H9 (cell line): ENCODE measurements around the gene SELENOM. TPM values are rescaled to one million over a fixed set of nuclear protein-coding genes. Genes with fewer than 3 reads are reported as not detected.

Experiments used
- DNase-seq: peaks from one replicate; pipeline ENCODE4 v3.0.0-alpha.2; 2017
- H2AFZ ChIP-seq: one replicate; pipeline ENCODE4 v1.6.1; 2013; ENCODE audit warnings: mild to moderate bottlenecking, low read length, control low read depth, moderate library complexity
- H2AK5ac ChIP-seq: 2 replicates; pipeline ENCODE4 v1.6.1; 2013; ENCODE audit warnings: low read length, control low read depth, mixed read lengths; ENCODE audit not compliant: insufficient read length
- H2BK120ac ChIP-seq: one replicate; pipeline ENCODE4 v1.6.1; 2013; ENCODE audit warnings: low read depth, mild to moderate bottlenecking, low read length, control low read depth, inconsistent platforms; ENCODE audit not compliant: poor library complexity, severe bottlenecking
- H2BK12ac ChIP-seq: 2 replicates; pipeline ENCODE4 v1.6.1; 2013; ENCODE audit warnings: low read length, control low read depth, mixed read lengths, low read depth; ENCODE audit not compliant: insufficient read length
- H2BK15ac ChIP-seq: 2 replicates; pipeline ENCODE4 v1.6.1; 2013; ENCODE audit warnings: low read depth, low read length, control low read depth
- H2BK20ac ChIP-seq: one replicate; pipeline ENCODE4 v1.6.1; 2013; ENCODE audit warnings: low read depth, mild to moderate bottlenecking, low read length, control low read depth, inconsistent platforms; ENCODE audit not compliant: poor library complexity, severe bottlenecking
- H2BK5ac ChIP-seq: 2 replicates; pipeline ENCODE4 v1.6.1; 2013; ENCODE audit warnings: low read length, control low read depth, mixed read lengths; ENCODE audit not compliant: insufficient read length
- H3K14ac ChIP-seq: 2 replicates; pipeline ENCODE4 v1.6.1; 2013; ENCODE audit warnings: low read length, control low read depth; ENCODE audit not compliant: insufficient read depth
- H3K18ac ChIP-seq: 2 replicates; pipeline ENCODE4 v1.6.1; 2013; ENCODE audit warnings: low read depth, mild to moderate bottlenecking, mixed read lengths, low read length, control low read depth; ENCODE audit not compliant: insufficient read length
- H3K23ac ChIP-seq: 2 replicates; pipeline ENCODE4 v1.6.1; 2013; ENCODE audit warnings: low read length, control low read depth, mixed read lengths, low read depth; ENCODE audit not compliant: insufficient read length
- H3K23me2 ChIP-seq: 2 replicates; pipeline ENCODE4 v1.6.1; 2013; ENCODE audit warnings: low read depth, mild to moderate bottlenecking, mixed read lengths, low read length, control low read depth; ENCODE audit not compliant: insufficient read length, poor library complexity, severe bottlenecking
- H3K27ac ChIP-seq: 2 replicates; pipeline ENCODE4 v1.5.1; 2013; ENCODE audit warnings: low read length, control low read depth, mixed read lengths, low read depth; ENCODE audit not compliant: insufficient read length
- H3K27me3 ChIP-seq: 2 replicates; pipeline ENCODE4 v1.6.1; 2013; ENCODE audit warnings: low read length, control low read depth, inconsistent platforms; ENCODE audit not compliant: insufficient read depth
- H3K4ac ChIP-seq: 2 replicates; pipeline ENCODE4 v1.6.1; 2013; ENCODE audit warnings: low read depth, mild to moderate bottlenecking, control low read depth, inconsistent platforms, low read length, moderate library complexity
- H3K4me1 ChIP-seq: 2 replicates; pipeline ENCODE4 v1.6.1; 2013; ENCODE audit warnings: low read length, control low read depth, inconsistent platforms; ENCODE audit not compliant: insufficient read depth
- H3K4me2 ChIP-seq: 2 replicates; pipeline ENCODE4 v1.6.1; 2013; ENCODE audit warnings: low read length, control low read depth, mixed read lengths; ENCODE audit not compliant: insufficient read length, insufficient read depth
- H3K56ac ChIP-seq: 2 replicates; pipeline ENCODE4 v1.6.1; 2013; ENCODE audit warnings: low read depth, mild to moderate bottlenecking, mixed read lengths, low read length, control low read depth; ENCODE audit not compliant: insufficient read length
- H3K79me1 ChIP-seq: 2 replicates; pipeline ENCODE4 v1.6.1; 2013; ENCODE audit warnings: low read depth, mild to moderate bottlenecking, moderate library complexity, low read length, control low read depth, inconsistent platforms; ENCODE audit not compliant: insufficient read depth, poor library complexity, severe bottlenecking
- H3K79me2 ChIP-seq: 2 replicates; pipeline ENCODE4 v1.6.1; 2013; ENCODE audit warnings: low read length, control low read depth, inconsistent platforms; ENCODE audit not compliant: insufficient read depth
- H3K9ac ChIP-seq: 2 replicates; pipeline ENCODE4 v1.6.1; 2013; ENCODE audit warnings: low read length, control low read depth, mixed read lengths; ENCODE audit not compliant: insufficient read length; ENCODE audit errors: extremely low read depth
- H3K9me3 ChIP-seq: one replicate; pipeline ENCODE4 v1.6.1; 2013; ENCODE audit warnings: low read depth, low read length, inconsistent platforms; ENCODE audit not compliant: control insufficient read depth
- H3T11ph ChIP-seq: one replicate; pipeline ENCODE4 v1.6.1; 2013; ENCODE audit warnings: mild to moderate bottlenecking, low read length, control low read depth, inconsistent platforms
- H4K20me1 ChIP-seq: one replicate; pipeline ENCODE4 v1.6.1; 2013; ENCODE audit not compliant: control insufficient read depth, insufficient read length, insufficient read depth
- H4K5ac ChIP-seq: 2 replicates; pipeline ENCODE4 v1.6.1; 2013; ENCODE audit warnings: low read depth, mild to moderate bottlenecking, mixed read lengths, low read length, control low read depth; ENCODE audit not compliant: insufficient read length
- H4K8ac ChIP-seq: replicated peaks from 2 replicates; pipeline ENCODE4 v1.6.1; 2013; ENCODE audit warnings: low read length, control low read depth, mixed read lengths, low read depth; ENCODE audit not compliant: insufficient read length
- H4K91ac ChIP-seq: 2 replicates; pipeline ENCODE4 v1.6.1; 2013; ENCODE audit warnings: low read depth, mild to moderate bottlenecking, moderate library complexity, mixed read lengths, low read length, control low read depth; ENCODE audit not compliant: insufficient read length
- H3K27ac Mint-ChIP-seq, 3 experiments: 2 replicates in 2 of 3; 3 replicates in 1 of 3; pipeline ENCODE4 v1.8.0; 2020 to 2021; ENCODE audit warnings: mixed read lengths in 3 of 3, mild to moderate bottlenecking in 1 of 3, moderate library complexity in 1 of 3
- H3K27me3 Mint-ChIP-seq: 2 replicates; pipeline ENCODE4 v1.8.0; 2021; ENCODE audit warnings: low read depth, mild to moderate bottlenecking, moderate library complexity, mixed read lengths
- H3K36me3 Mint-ChIP-seq, 3 experiments: 2 replicates in 2 of 3; 3 replicates in 1 of 3; pipeline ENCODE4 v1.8.0; 2020 to 2021; ENCODE audit warnings: low read depth in 3 of 3, mixed read lengths in 3 of 3; ENCODE audit not compliant: insufficient read depth in 1 of 3
- H3K4me1 Mint-ChIP-seq, 2 experiments: 2 replicates each; pipeline ENCODE4 v1.8.0; 2020; ENCODE audit warnings: mixed read lengths in 2 of 2
- H3K4me3 Mint-ChIP-seq, 2 experiments: 2 replicates in 1 of 2; 3 replicates in 1 of 2; pipeline ENCODE4 v1.8.0; 2020 to 2021; ENCODE audit warnings: mild to moderate bottlenecking in 2 of 2, mixed read lengths in 2 of 2, moderate library complexity in 1 of 2
- H3K9me3 Mint-ChIP-seq, 2 experiments: 2 replicates in 1 of 2; 3 replicates in 1 of 2; pipeline ENCODE4 v1.8.0; 2020; ENCODE audit warnings: mild to moderate bottlenecking in 2 of 2, mixed read lengths in 2 of 2, moderate library complexity in 1 of 2
- WGBS: extraction: QIAGEN DNeasy Blood & Tissue Kit; methylation state at CpG from one replicate; pipeline ENCODE4 v1.1.7; 2013; ENCODE audit warnings: missing lambda C conversion rate, low lambda C conversion rate, mixed read lengths; ENCODE audit not compliant: insufficient read length; ENCODE audit errors: extremely low coverage; 5-methylcytosine and 5-hydroxymethylcytosine counted together
- total RNA-seq: library from RNA; stranded (reverse); gene quantifications from 2 replicates; pipeline ENCODE4 v1.2.1, GENCODE V29; 2021
- TF ChIP-seq, protein P1 (sequence below): fragments of 200-600 bp; sonication (generic); conservative IDR thresholded peaks from 3 replicates; pipeline ENCODE4 v1.8.0; 2021; ENCODE audit warnings: antibody characterized with exemption, mild to moderate bottlenecking

Gene SELENOM
- total RNA-seq, 1 experiment from 2014 or later, result 18.6 TPM

DNA sequence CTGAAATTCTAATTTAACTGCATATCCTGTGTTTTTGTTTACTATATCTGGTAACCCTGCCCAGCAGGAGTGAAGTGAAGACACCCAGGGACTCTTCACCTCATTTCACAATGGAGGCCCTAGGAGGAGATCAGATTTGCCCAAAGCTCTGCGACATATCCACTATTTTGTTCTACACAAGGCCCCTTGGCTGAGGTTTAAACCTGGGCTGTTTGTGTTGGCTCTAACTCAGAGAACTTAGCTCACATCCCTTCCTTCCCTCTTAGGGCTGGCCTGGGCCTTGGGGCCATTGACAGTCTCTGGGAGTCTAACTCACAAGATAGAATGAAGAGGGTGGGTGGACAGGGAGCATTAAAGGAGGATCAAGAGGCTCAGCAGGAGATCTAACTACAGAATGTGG lies 41.1 kb upstream of the SELENOM start:
- Histone ChIP-seq H3K9ac (no peak overlapping the region), H3T11ph (no peak overlapping the region), H2BK5ac (no peak overlapping the region), H3K14ac (no peak overlapping the region), H4K5ac (no peak overlapping the region), H3K79me2 (no peaks in the 10 kb centered on the region), H2AK5ac (no peak overlapping the region), H2BK12ac (no peak overlapping the region), H2AFZ (no peak overlapping the region), H3K27ac (no peak overlapping the region), H3K4me1 (no peaks in the 10 kb centered on the region), H4K8ac (no peak overlapping the region), H3K56ac (no peak overlapping the region), H3K18ac (no peak overlapping the region), H2BK120ac (no peak overlapping the region), H3K23ac (no peak overlapping the region), H4K91ac (no peak overlapping the region), H3K4me2 (no peak overlapping the region), H2BK15ac (no peak overlapping the region), H3K9me3 (peaks cover 5% of the 10 kb centered on the region), H4K20me1 (no peaks in the 10 kb centered on the region), H3K4ac (no peak overlapping the region), H2BK20ac (no peak overlapping the region), H3K27me3 (no peaks in the 10 kb centered on the region), H3K79me1 (no peaks in the 10 kb centered on the region), H3K23me2 (no peaks in the 10 kb centered on the region)
- no peak for DNase-seq
- no peak overlapping the region; a peak in 1 of 7 replicates for H3K27ac Mint-ChIP-seq
- peaks cover 0 to 4% of the 10 kb centered on the region in 2 experiments; a peak in 2 of 4 replicates for H3K4me1 Mint-ChIP-seq
- peaks cover 0 to 13% (median 5%) of the 10 kb centered on the region in 3 experiments; a peak in 3 of 7 replicates for H3K36me3 Mint-ChIP-seq
- H3K27me3 Mint-ChIP-seq, result peaks cover 31% of the 10 kb centered on the region
- no peak overlapping the region for H3K4me3 Mint-ChIP-seq
- H3K9me3 Mint-ChIP-seq, result peaks cover 27 to 29% of the 10 kb centered on the region in 2 experiments
- no CpG with 5 or more reads among the region's 1 CpG for WGBS
- TF ChIP-seq, protein P1, sequence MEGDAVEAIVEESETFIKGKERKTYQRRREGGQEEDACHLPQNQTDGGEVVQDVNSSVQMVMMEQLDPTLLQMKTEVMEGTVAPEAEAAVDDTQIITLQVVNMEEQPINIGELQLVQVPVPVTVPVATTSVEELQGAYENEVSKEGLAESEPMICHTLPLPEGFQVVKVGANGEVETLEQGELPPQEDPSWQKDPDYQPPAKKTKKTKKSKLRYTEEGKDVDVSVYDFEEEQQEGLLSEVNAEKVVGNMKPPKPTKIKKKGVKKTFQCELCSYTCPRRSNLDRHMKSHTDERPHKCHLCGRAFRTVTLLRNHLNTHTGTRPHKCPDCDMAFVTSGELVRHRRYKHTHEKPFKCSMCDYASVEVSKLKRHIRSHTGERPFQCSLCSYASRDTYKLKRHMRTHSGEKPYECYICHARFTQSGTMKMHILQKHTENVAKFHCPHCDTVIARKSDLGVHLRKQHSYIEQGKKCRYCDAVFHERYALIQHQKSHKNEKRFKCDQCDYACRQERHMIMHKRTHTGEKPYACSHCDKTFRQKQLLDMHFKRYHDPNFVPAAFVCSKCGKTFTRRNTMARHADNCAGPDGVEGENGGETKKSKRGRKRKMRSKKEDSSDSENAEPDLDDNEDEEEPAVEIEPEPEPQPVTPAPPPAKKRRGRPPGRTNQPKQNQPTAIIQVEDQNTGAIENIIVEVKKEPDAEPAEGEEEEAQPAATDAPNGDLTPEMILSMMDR, result no peak
